Osteocyte (in vitro differentiated cells): ENCODE data around the gene LECT2. TPM values are rescaled to one million over a fixed set of nuclear protein-coding genes. Genes with fewer than 3 reads are reported as not detected.

ENCODE experiments used
- DNase-seq: peaks from one replicate; pipeline ENCODE4 v3.0.0; 2021; ENCODE audit warnings: mixed read lengths; ENCODE audit not compliant: unreplicated experiment; ENCODE audit errors: extremely low spot score
- H3K27ac Mint-ChIP-seq: one replicate; pipeline ENCODE4 v1.8.0; 2021; ENCODE audit warnings: mild to moderate bottlenecking, mixed read lengths; ENCODE audit not compliant: unreplicated experiment
- H3K27me3 Mint-ChIP-seq: one replicate; pipeline ENCODE4 v1.8.0; 2021; ENCODE audit warnings: mixed read lengths; ENCODE audit not compliant: unreplicated experiment
- H3K36me3 Mint-ChIP-seq: one replicate; pipeline ENCODE4 v1.8.0; 2021; ENCODE audit warnings: mixed read lengths; ENCODE audit not compliant: unreplicated experiment
- H3K4me1 Mint-ChIP-seq: one replicate; pipeline ENCODE4 v1.8.0; 2021; ENCODE audit warnings: mixed read lengths; ENCODE audit not compliant: unreplicated experiment
- H3K4me3 Mint-ChIP-seq: one replicate; pipeline ENCODE4 v1.8.0; 2021; ENCODE audit warnings: mild to moderate bottlenecking, moderate library complexity, mixed read lengths; ENCODE audit not compliant: unreplicated experiment
- H3K9me3 Mint-ChIP-seq: one replicate; pipeline ENCODE4 v1.8.0; 2021; ENCODE audit warnings: mixed read lengths; ENCODE audit not compliant: unreplicated experiment
- CTCF ChIP-seq: fragments of 200-600 bp; sonication (generic); IDR thresholded peaks from 2 replicates; pipeline ENCODE4 v1.5.0; 2021; ENCODE audit warnings: antibody characterized with exemption, mild to moderate bottlenecking, moderate library complexity
- total RNA-seq: library from RNA; stranded (reverse); gene quantifications from 2 replicates; pipeline ENCODE4 v1.2.1, GENCODE V29; 2021

LECT2 gene
- total RNA-seq, 1 donor from 2014 or later: not detected

GRCh38 chr5:135898651-135899050, 56.1 kb downstream of the LECT2 start:
- Mint-ChIP-seq H3K36me3 (no peaks in the 10 kb centered on the region), H3K27ac (no peak overlapping the region), H3K4me3 (no peak overlapping the region), H3K9me3 (no peaks in the 10 kb centered on the region), H3K4me1 (no peaks in the 10 kb centered on the region), H3K27me3 (peaks cover 71% of the 10 kb centered on the region)
- DNase-seq: no peak
- TF ChIP-seq CTCF: no peak

Other genes with a start within 250 kb of the LECT2 start
- not detected in 2 replicates for gene SLC25A48, start 120.3 kb downstream of the LECT2 start, total RNA-seq
- gene IL9, start 59.1 kb downstream of the LECT2 start, total RNA-seq: not detected in 2 replicates
- gene TGFBI, start 74.0 kb upstream of the LECT2 start, total RNA-seq: 267 and 343 TPM in 2 replicates
- gene SMAD5, start 177.9 kb upstream of the LECT2 start, total RNA-seq: 62.7 and 63.2 TPM in 2 replicates
- gene SMIM32, start 238.2 kb upstream of the LECT2 start, total RNA-seq: not detected in 2 replicates